Thymus (tissue), 11 donors: ENCODE results near the gene C1QL1. TPM values are rescaled to one million over a fixed set of nuclear protein-coding genes. Genes with fewer than 3 reads are reported as not detected.

Experiments
- DNase-seq, 9 donors: peaks; one replicate each; pipeline ENCODE4 v3.0.0-alpha.2; 2013; ENCODE audit warnings: low spot score in 9 of 9, low read depth in 6 of 9, missing footprints in 1 of 9
- H3K27ac ChIP-seq, 2 donors: one replicate each; pipeline ENCODE4 v1.5.1; 2013; ENCODE audit warnings: control low read depth in 1 of 2, low read depth in 1 of 2, low read length in 1 of 2, mild to moderate bottlenecking in 1 of 2, moderate library complexity in 1 of 2
- H3K27me3 ChIP-seq, 2 donors: one replicate each; pipeline ENCODE4 v1.5.1; 2013; ENCODE audit warnings: low read length in 1 of 2; ENCODE audit not compliant: control insufficient read depth in 2 of 2, insufficient read depth in 1 of 2
- H3K36me3 ChIP-seq, 2 donors: one replicate each; pipeline ENCODE4 v1.5.1; 2013; ENCODE audit warnings: low read length in 1 of 2, mild to moderate bottlenecking in 1 of 2, moderate library complexity in 1 of 2; ENCODE audit not compliant: control insufficient read depth in 2 of 2, insufficient read depth in 2 of 2
- H3K4me1 ChIP-seq, 2 donors: one replicate each; pipeline ENCODE4 v1.5.1; 2013; ENCODE audit warnings: low read length in 2 of 2; ENCODE audit not compliant: control insufficient read depth in 2 of 2, insufficient read depth in 2 of 2
- H3K4me3 ChIP-seq, 2 donors: one replicate each; pipeline ENCODE4 v1.5.1; 2013; ENCODE audit warnings: low read length in 2 of 2, control low read depth in 1 of 2, mild to moderate bottlenecking in 1 of 2
- H3K9me3 ChIP-seq, 2 donors: one replicate each; pipeline ENCODE4 v1.5.1; 2013; ENCODE audit warnings: low read length in 1 of 2, mild to moderate bottlenecking in 1 of 2; ENCODE audit not compliant: control insufficient read depth in 2 of 2, insufficient read depth in 1 of 2
- WGBS: extraction: QIAGEN DNeasy Blood & Tissue Kit; methylation state at CpG from one replicate; pipeline ENCODE4 v1.1.7; 2013; 5-methylcytosine and 5-hydroxymethylcytosine counted together
- polyA plus RNA-seq: library from polyadenylated mRNA; stranded (reverse); fragments of 200-250 nt; gene quantifications from one replicate; pipeline ENCODE4 v1.2.3, GENCODE V29; 2013
- total RNA-seq: library from RNA; stranded (reverse); fragments of 120-200 nt; gene quantifications from one replicate; pipeline ENCODE4 v1.2.4, GENCODE V29; 2013
- donor health status: healthy.

Gene C1QL1
- total and polyA plus RNA-seq, 2 donors, result 0.09 to 0.23 TPM

DNA sequence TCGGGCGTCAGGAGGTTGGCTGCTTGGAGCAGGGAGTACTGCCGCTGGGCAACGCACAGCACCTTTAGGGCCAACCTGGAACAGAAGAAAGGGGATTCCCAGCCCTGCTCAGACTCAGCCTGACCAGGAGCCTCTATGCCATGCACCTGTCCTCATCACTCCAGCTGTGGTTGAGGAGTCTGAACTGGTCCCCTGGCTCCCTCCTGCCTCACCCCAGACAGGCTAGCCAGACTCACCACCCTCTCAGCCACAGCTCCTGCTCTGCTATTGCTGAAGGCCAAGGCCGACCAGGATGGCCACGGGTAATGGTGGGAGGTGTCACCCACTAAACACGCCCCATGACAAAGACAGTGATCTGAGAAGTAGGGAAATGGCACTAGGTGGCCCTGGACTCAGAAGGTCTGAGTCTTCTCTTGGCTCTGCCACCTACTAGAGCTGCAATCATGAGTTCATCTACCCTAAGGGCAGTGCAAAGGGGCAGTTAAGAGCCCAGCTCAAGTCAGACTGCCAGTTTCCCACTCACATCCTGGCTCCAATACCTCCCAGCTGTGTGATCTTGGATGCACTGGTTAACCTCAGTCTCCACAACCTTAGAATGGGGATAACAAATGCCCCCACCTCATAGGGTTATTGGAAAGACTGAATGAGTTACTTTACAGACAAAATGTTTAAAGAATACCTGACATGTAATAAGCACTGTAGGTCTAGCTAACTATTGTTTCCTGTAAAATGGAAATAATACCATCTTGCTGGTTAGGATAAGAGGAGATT lies 39.0 kb downstream of the C1QL1 start:
- WGBS, result 98% methylated on average over 7 of the region's 7 CpGs
- Histone ChIP-seq H3K9me3 (no peaks in the 10 kb centered on the region), H3K27me3 (no peaks in the 10 kb centered on the region), H3K36me3 (peaks cover 72 to 84% of the 10 kb centered on the region in 2 donors), H3K4me3 (no peak overlapping the region), H3K4me1 (no peaks in the 10 kb centered on the region), H3K27ac (no peak overlapping the region)
- DNase-seq, result no peak

GRCh38 chr17:44928136-44928535 lies 40.0 kb downstream of the C1QL1 start:
- H3K9me3 ChIP-seq, result no peaks in the 10 kb centered on the region
- H3K36me3 ChIP-seq, result peaks cover 64 to 75% of the 10 kb centered on the region in 2 donors
- no peak overlapping the region for H3K4me3 ChIP-seq
- no peak for DNase-seq
- 97% methylated on average over 15 of the region's 15 CpGs for WGBS
- H3K27ac ChIP-seq, result no peak overlapping the region
- peaks cover 0 to 4% of the 10 kb centered on the region in 2 donors for H3K27me3 ChIP-seq
- no peaks in the 10 kb centered on the region for H3K4me1 ChIP-seq

- WGBS, result 98% methylated on average over 3 of the region's 3 CpGs
- Histone ChIP-seq H3K36me3 (peaks cover 60 to 70% of the 10 kb centered on the region in 2 donors), H3K27ac (no peak overlapping the region), H3K4me1 (no peaks in the 10 kb centered on the region), H3K27me3 (peaks cover 0 to 8% of the 10 kb centered on the region in 2 donors), H3K9me3 (no peaks in the 10 kb centered on the region), H3K4me3 (no peak overlapping the region)
- no peak for DNase-seq
Measured at GRCh38 chr17:44927696-44928095, 40.4 kb downstream of the C1QL1 start.

DNA sequence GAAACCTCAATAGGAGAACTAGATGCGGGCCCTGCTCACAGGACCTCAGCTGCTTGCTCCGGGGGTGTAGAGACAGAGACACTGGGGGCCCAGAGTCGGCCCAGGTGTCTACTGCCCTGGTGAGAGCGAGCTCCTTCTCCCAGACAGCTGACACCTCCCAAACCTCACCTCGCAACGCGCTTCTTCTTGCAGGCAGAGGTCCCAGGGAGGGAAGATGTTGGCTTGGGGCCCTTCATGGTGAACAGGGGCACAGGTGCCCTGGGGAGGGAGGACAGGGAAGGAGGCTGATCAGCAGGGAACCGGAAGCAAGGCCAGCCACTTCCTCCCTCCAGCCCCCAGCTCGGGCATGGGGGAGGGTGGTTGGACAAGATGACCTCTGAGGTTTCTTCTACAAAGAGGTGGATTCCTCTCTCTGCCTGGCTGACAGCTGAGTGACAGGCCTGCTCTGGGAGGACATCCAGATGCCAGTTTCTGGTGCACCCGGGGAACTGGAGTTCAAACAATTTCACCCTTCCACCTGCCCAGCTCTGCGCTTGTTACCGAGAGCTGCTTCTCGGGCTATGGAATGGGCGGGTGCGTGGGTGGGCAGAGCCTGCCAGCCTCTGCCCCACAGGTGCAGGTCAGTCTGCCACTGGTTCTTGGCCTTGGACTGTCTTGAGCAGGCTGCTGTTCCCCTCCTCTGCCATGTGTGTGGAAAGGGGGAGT lies 41.1 kb downstream of the C1QL1 start:
- Histone ChIP-seq H3K4me3 (no peak overlapping the region), H3K27me3 (peaks cover 0 to 16% of the 10 kb centered on the region in 2 donors), H3K9me3 (no peaks in the 10 kb centered on the region), H3K27ac (no peak overlapping the region), H3K4me1 (no peaks in the 10 kb centered on the region), H3K36me3 (peaks cover 53 to 63% of the 10 kb centered on the region in 2 donors)
- WGBS, result 94% methylated on average over 15 of the region's 15 CpGs
- no peak for DNase-seq

DNA sequence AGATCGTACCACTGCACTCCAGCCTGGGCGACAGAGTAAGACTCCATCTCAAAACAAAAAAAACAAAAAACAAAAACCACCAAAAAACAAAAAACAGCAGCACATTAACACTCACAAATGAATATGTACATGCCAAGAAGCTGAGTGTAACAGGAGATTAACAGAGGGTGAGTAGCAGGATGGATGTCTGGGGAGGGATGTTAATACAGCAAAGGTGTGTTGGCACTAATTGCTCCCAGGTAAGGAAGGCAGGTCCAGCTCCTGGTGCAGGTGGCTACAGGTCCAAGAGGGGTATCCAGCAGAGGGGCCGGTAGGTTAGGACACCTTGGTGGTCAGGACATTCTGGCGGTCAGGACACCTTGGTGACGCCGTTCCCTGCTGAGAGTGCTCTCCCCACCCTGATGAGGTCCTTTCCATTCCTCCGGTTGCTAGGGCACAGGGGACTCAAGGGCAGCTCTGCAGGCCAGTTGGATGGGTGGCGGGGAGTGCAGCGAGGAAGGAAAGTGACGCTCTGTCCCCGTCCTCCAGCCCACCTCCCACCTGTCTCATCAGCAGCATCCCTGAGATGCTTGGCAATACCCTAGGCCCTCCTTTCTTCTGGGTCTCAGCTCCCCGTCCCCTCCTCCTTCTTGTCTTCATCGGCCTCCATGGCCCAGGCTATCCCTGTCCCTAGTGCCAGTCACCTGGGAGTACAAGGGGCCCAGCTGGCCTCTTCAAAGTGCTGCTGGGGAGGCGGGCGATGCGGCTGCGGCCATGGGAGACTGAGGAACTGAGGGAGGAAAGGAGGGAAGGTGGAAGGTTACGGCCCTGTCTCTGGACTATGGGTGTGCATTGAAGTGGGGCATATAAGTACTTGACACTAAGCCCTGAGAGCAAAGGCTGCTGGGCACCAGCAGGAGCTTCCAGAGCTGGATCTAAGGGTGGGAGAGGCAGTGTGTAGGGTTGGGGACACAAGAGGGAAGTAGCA lies 42.1 kb downstream of the C1QL1 start:
- Histone ChIP-seq H3K36me3 (peaks cover 44 to 53% of the 10 kb centered on the region in 2 donors), H3K27me3 (peaks cover 0 to 24% of the 10 kb centered on the region in 2 donors), H3K4me1 (no peaks in the 10 kb centered on the region), H3K9me3 (no peaks in the 10 kb centered on the region), H3K4me3 (no peak overlapping the region), H3K27ac (no peak overlapping the region)
- WGBS, result 97% methylated on average over 18 of the region's 18 CpGs
- no peak for DNase-seq

GRCh38 chr17:44924107-44924544 lies 44.0 kb downstream of the C1QL1 start:
- no peaks in the 10 kb centered on the region for H3K9me3 ChIP-seq
- no peak overlapping the region for H3K4me3 ChIP-seq
- WGBS, result 93% methylated on average over 9 of the region's 9 CpGs
- no peak for DNase-seq
- H3K4me1 ChIP-seq, result no peaks in the 10 kb centered on the region
- peaks cover 0 to 43% of the 10 kb centered on the region in 2 donors for H3K27me3 ChIP-seq
- H3K36me3 ChIP-seq, result peaks cover 35% of the 10 kb centered on the region in 2 donors
- H3K27ac ChIP-seq, result no peak overlapping the region

GRCh38 chr17:44922746-44923470 lies 45.2 kb downstream of the C1QL1 start:
- H3K36me3 ChIP-seq, result peaks cover 22 to 23% of the 10 kb centered on the region in 2 donors
- H3K4me1 ChIP-seq, result no peaks in the 10 kb centered on the region
- H3K9me3 ChIP-seq, result no peaks in the 10 kb centered on the region
- WGBS, result 91% methylated on average over 19 of the region's 19 CpGs
- H3K27me3 ChIP-seq, result peaks cover 0 to 51% of the 10 kb centered on the region in 2 donors
- H3K4me3 ChIP-seq, result no peak overlapping the region
- DNase-seq, result no peak
- no peak overlapping the region for H3K27ac ChIP-seq

- Histone ChIP-seq H3K27ac (no peak overlapping the region), H3K4me1 (no peaks in the 10 kb centered on the region), H3K27me3 (peaks cover 0 to 56% of the 10 kb centered on the region in 2 donors), H3K36me3 (peaks cover 15 to 16% of the 10 kb centered on the region in 2 donors), H3K9me3 (no peaks in the 10 kb centered on the region), H3K4me3 (no peak overlapping the region)
- 95% methylated on average over 6 of the region's 6 CpGs for WGBS
- DNase-seq, result no peak
Measured at GRCh38 chr17:44922136-44922535, 46.0 kb downstream of the C1QL1 start.
